ENCODE results near the gene DDX3Y.

- TF ChIP-seq CTCF (IDR thresholded peaks at IDR 0.05) (no peak), POLR2A (IDR thresholded peaks at IDR 0.05) (no peak)
Observed at GRCh38 chrY:12928043-12928442, 23.4 kb downstream of the DDX3Y start.
